Activated naive CD8-positive, alpha-beta T cell (primary cell): Measurements from ENCODE around the gene TEX10.

Source experiments
- H3K27ac Mint-ChIP-seq: one replicate; pipeline ENCODE4 v1.8.0; 2021; ENCODE audit warnings: mixed read lengths
- H3K27me3 Mint-ChIP-seq: one replicate; pipeline ENCODE4 v1.8.0; 2021; ENCODE audit warnings: mixed read lengths
- H3K36me3 Mint-ChIP-seq: one replicate; pipeline ENCODE4 v1.8.0; 2021; ENCODE audit warnings: mixed read lengths
- H3K4me1 Mint-ChIP-seq: one replicate; pipeline ENCODE4 v1.8.0; 2021; ENCODE audit warnings: low read depth, mixed read lengths
- H3K4me3 Mint-ChIP-seq: one replicate; pipeline ENCODE4 v1.8.0; 2021; ENCODE audit warnings: mild to moderate bottlenecking, mixed read lengths
- H3K9me3 Mint-ChIP-seq: one replicate; pipeline ENCODE4 v1.8.0; 2021; ENCODE audit warnings: low read depth, mixed read lengths

The TEX10 gene

DNA sequence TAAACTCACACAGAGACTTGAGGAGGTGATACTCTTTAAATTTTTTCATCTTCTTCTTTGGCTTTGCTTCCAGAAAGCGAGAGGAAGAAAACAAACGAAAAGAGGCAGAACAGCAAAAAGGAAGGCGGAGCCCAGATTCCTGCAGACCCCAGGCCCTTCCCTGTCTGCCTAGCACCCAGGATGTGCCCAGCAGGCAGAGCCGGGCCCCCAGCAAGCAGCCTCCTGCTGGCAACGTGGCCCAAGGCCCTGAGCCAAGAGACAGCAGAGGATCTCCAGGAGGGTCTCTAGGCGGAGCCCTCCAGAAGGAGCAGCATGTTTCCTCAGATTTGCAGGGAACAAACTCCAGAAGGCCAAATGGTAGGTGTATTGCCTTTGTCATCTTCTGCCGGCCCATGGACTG, 68.5 kb downstream of the TEX10 start:
- Mint-ChIP-seq H3K27me3 (no peaks in the 10 kb centered on the region), H3K4me1 (no peaks in the 10 kb centered on the region), H3K9me3 (peaks cover 22% of the 10 kb centered on the region), H3K4me3 (no peak overlapping the region), H3K27ac (no peak overlapping the region), H3K36me3 (peaks cover 56% of the 10 kb centered on the region)

DNA sequence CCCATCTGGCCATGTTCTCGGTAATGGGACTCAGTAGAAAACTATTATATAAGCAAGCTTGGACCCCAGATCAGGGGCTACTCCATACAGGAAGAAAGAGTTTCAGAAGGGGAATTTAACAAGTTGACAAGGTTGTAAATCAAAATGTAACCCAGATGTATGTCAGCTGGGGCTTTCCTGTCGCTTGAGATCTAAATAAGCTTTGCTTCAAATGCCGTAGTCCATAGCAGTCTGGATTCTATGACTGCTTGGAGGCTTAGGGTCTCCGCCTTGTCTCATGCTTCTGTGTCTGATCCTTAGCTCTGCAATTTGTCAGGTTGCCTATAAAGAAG, 70.4 kb downstream of the TEX10 start:
- Mint-ChIP-seq H3K9me3 (peaks cover 17% of the 10 kb centered on the region), H3K27me3 (no peaks in the 10 kb centered on the region), H3K36me3 (peaks cover 49% of the 10 kb centered on the region), H3K4me3 (no peak overlapping the region), H3K4me1 (no peaks in the 10 kb centered on the region), H3K27ac (no peak overlapping the region)

GRCh38 chr9:100281676-100282387, 70.9 kb downstream of the TEX10 start:
- H3K4me3 Mint-ChIP-seq, result no peak overlapping the region
- H3K9me3 Mint-ChIP-seq, result peaks cover 15% of the 10 kb centered on the region
- peaks cover 49% of the 10 kb centered on the region for H3K36me3 Mint-ChIP-seq
- no peaks in the 10 kb centered on the region for H3K27me3 Mint-ChIP-seq
- no peaks in the 10 kb centered on the region for H3K4me1 Mint-ChIP-seq
- H3K27ac Mint-ChIP-seq, result no peak overlapping the region

GRCh38 chr9:100281066-100281465, 71.7 kb downstream of the TEX10 start:
- Mint-ChIP-seq H3K27me3 (no peaks in the 10 kb centered on the region), H3K4me1 (no peaks in the 10 kb centered on the region), H3K4me3 (no peak overlapping the region), H3K27ac (no peak overlapping the region), H3K9me3 (peaks cover 11% of the 10 kb centered on the region), H3K36me3 (peaks cover 47% of the 10 kb centered on the region)

DNA sequence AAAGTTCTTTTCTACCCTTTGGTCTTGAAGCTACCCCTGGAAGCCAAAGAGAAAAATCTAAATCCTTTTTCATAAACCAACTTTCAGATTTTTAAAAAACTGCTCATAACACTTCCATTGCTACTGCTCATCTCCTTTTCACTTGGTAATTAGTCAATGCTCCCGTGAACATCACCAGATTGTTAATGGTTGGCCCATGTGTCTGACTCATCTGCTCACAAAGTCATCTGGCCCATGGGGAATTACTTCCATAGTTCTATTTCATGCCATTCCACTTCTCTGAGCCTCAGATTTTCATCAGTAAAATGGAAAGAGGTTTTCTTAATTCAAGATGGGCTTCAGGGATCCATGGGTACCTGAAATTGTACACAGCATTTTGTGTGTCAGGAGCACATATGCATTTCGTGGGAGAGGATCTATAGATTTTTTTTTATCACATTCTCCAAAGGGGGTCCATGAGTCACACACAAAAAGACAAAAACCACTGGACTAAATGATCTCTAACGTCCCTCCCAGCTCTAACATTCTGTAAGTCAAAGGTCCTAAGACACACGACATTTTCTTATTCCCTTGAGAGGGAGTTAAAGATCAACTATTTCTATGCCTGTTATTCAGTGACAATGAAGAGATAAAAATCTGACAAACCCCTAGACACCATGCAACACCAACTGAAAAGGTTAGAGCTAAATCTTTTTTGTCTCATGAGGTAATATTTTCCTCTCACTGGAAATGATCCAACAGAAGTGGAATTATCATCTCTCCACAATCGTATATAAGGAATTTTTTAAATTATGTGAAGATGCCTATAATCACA, 75.4 kb downstream of the TEX10 start:
- Mint-ChIP-seq H3K4me1 (no peaks in the 10 kb centered on the region), H3K36me3 (peaks cover 29% of the 10 kb centered on the region), H3K27me3 (no peaks in the 10 kb centered on the region), H3K9me3 (no peaks in the 10 kb centered on the region), H3K27ac (no peak overlapping the region), H3K4me3 (no peak overlapping the region)

GRCh38 chr9:100269656-100270055, 83.1 kb downstream of the TEX10 start:
- Mint-ChIP-seq H3K36me3 (peaks cover 17% of the 10 kb centered on the region), H3K4me1 (no peaks in the 10 kb centered on the region), H3K27ac (no peak overlapping the region), H3K27me3 (no peaks in the 10 kb centered on the region), H3K9me3 (no peaks in the 10 kb centered on the region), H3K4me3 (no peak overlapping the region)

DNA sequence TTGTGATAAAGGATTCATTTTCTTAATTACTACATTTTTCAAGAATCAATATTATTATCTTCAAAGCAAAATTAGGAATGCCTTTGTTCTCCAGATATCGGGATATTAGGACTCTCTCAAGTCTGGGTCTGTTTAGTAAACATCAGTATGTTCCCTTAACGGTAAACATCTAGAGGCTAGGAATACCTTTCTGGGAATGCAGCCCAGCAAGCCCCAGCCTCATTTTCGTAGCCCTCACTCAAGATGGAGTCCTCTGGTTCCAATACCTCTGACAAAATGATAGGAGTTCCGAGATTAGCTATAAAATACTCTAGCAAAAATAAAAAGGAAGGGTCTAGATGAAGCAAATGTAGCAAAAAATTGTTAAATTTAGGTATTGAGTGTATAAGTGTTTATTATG, 84.5 kb downstream of the TEX10 start:
- no peaks in the 10 kb centered on the region for H3K27me3 Mint-ChIP-seq
- peaks cover 19% of the 10 kb centered on the region for H3K36me3 Mint-ChIP-seq
- no peak overlapping the region for H3K4me3 Mint-ChIP-seq
- no peaks in the 10 kb centered on the region for H3K9me3 Mint-ChIP-seq
- no peaks in the 10 kb centered on the region for H3K4me1 Mint-ChIP-seq
- H3K27ac Mint-ChIP-seq, result no peak overlapping the region

- Mint-ChIP-seq H3K4me3 (no peak overlapping the region), H3K27ac (no peak overlapping the region), H3K27me3 (no peaks in the 10 kb centered on the region), H3K36me3 (peaks cover 16% of the 10 kb centered on the region), H3K9me3 (no peaks in the 10 kb centered on the region), H3K4me1 (no peaks in the 10 kb centered on the region)
These were observed 85.5 kb downstream of the TEX10 start for GRCh38 chr9:100267211-100267610.
